Midbrain (tissue), 1 donor: ENCODE data around the gene NXPE3.
"Not testable (repeated sequence)": the region's sequence is repeated elsewhere in the genome, so short reads cannot be mapped to it uniquely, and the experiment has no call there.

ENCODE experiments used
- DNase-seq: peaks from one replicate; lab custom pipeline; 2025; lab: John Stamatoyannopoulos, UW

The NXPE3 gene

GRCh38 chr3:101779047-101779821 is at the start of gene NXPE3:
Gene NXPE3 (plus strand): TSS chr3:101779211. CDS start chr3:101785597, 6,386 bp downstream.
- peak; percentile 94 for DNase-seq

DNA sequence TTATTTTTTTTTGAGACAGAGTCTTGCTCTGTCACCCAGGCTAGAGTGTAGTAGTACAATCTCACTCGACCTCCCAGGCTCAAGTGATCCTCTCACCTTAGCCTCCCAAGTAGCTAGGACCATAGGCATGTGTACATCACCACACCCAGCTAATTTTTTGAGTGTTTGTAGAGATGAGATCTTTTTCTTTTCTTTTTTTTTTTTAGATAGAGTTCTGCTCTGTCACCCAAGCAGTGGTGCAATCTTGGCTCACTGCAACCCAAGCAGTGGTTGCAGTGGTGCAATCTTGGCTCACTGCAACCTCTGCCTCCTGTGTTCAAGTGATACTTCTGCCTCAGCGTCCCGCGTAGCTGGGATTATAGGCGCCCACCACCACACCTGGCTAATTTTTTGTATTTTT is 49.4 kb upstream of the NXPE3 start:
- no peak for DNase-seq

GRCh38 chr3:101730839-101731238 is 48.2 kb upstream of the NXPE3 start:
- no peak for DNase-seq

DNA sequence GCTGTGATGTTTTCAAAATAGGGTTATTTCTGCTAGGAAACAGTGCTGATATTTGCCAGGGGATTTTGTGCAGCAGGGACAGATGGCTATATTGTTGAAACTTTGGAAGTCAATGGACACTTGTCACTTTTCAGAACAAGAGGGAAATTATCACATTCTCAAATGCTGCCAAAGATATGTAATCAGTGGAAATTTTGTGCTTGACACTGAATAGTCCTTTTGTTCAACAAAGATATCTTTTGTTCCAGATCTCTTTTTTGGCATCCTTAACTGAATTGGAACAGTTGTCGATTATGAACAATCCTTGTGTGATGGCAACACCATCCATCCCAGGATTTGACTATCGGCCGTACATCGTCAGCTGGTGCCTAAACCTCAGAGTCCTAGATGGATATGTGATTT is 46.8 kb upstream of the NXPE3 start:
- DNase-seq: peak; percentile 88

DNA sequence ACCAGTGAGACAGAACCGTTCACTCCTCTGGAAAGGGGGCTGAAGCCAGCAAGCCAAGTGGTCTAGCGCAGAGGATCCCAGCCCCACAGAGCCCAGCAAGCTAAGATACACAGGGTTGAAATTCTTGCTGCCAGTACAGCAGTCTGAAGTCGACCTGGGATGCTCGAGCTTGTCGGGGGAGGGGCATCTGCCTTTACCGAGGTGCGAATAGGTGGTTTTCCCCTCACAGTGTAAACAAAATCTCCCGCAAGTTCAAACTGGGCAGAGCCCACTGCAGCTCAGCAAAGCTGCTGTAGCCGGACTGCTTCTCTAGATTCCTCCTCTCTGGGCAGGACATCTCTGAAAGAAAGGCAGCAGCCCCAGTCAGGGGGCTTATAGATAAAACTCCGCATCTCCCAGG is 43.2 kb upstream of the NXPE3 start:
- no peak for DNase-seq

- not testable (repeated sequence) for DNase-seq
Measured at GRCh38 chr3:101741914-101742313, 37.1 kb upstream of the NXPE3 start.

- no peak for DNase-seq
Measured at GRCh38 chr3:101744811-101745210, 34.2 kb upstream of the NXPE3 start.

DNA sequence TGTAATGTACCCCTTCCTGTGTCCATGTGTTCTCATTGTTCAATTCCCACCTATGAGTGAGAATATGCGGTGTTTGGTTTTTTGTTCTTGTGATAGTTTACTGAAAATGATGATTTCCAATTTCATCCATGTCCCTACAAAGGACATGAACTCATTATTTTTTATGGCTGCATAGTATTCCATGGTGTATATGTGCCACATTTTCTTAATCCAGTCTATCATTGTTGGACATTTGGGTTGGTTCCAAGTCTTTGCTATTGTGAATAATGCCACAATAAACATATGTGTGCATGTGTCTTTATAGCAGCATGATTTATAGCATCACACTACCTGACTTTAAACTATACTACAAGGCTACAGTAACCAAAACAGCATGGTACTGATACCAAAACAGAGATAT is 33.1 kb upstream of the NXPE3 start:
- DNase-seq: not testable (repeated sequence)

DNA sequence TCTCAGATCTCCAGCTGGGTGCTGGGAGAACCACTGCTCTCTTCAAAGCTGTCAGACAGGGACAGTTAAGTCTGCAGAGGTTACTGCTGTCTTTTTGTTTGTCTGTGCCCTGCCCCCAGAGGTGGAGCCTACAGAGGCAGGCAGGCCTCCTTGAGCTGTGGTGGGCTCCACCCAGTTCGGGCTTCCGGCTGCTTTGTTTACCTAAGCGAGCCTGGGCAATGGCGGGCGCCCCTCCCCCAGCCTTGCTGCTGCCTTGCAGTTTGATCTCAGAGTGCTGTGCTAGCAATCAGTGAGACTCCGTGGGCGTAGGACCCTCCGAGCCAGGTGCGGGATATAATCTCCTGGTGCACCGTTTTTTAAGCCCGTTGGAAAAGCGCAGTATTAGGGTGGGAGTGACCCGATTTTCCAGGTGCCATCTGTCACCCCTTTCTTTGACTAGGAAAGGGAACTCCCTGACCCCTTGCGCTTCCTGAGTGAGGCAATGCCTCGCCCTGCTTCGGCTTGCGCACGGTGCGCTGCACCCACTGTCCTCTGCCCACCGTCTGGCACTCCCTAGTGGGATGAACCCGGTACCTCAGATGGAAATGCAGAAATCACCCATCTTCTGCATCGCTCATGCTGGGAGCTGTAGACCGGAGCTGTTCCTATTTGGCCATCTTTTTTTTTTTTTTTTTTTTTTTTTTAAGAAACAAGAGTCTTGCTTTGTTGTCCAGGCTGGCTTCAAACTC is 25.5 kb upstream of the NXPE3 start:
- DNase-seq: not testable (repeated sequence)

- peak; percentile 32 for DNase-seq
Measured at GRCh38 chr3:101758224-101758623, 20.8 kb upstream of the NXPE3 start.

GRCh38 chr3:101762041-101762646 is 16.9 kb upstream of the NXPE3 start:
- DNase-seq: no peak

DNA sequence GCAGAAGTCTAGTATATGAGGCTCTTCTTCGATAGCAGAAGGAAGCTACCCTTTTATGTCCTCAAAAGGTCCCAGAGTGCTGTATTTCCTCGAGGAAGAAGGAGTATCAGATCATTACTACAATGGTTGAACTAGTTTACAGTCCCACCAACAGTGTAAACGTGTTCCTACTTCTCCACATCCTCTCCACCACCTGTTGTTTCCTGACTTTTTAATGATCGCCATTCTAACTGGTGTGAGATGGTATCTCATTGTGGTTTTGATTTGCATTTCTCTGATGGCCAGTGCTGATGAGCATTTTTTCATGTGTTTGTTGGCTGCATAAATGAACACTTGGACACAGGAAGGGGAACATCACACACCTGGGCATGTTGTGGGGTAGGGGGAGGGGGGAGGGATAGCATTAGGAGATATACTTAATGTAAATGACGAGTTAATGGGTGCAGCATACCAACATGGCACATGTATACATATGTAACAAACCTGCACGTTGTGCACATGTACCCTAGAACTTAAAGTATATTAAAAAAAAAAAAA is 1.2 kb upstream of the NXPE3 start:
- not testable (repeated sequence) for DNase-seq

DNA sequence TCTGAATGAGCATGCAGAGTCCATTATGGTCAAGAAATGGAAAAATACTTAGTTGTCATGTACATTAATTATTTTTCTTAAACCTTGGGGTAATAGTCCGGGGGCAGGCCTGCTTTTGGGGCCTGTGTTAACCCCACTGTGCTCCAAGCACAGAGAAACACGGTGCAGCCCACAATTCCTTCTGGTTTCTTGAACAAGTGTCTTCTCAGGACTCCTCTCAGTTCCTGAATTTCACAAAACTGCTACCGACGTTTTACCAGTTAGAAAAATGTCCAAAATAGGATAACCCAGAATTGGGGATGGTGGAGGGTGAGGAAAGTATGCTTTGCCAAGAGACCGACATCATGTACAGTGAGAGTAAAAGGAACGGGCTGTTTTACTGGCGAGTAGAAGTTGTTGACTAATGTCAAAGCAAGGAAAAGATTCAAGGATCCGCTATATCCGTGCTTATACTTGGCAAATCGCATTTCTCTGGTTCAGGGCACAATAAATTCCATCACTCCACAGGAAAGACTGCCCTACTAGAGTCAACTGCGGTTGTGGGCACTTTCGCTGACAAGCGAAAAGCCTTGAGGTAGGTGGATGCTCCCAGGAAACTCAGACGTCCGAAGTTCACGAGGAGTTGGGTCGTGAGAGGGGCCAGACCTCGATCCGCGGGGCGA is 495 bp upstream of the NXPE3 start:
- peak; percentile 63 for DNase-seq

- DNase-seq: peak; percentile 39
Measured at GRCh38 chr3:101779822-101780381, 891 bp downstream of the NXPE3 start.

- DNase-seq: peak; percentile 39
Measured at GRCh38 chr3:101780661-101781060, 1.6 kb downstream of the NXPE3 start.

GRCh38 chr3:101781166-101781565 is 2.2 kb downstream of the NXPE3 start:
- no peak for DNase-seq

GRCh38 chr3:101784855-101785613 is 6.0 kb downstream of the NXPE3 start:
- no peak for DNase-seq

DNA sequence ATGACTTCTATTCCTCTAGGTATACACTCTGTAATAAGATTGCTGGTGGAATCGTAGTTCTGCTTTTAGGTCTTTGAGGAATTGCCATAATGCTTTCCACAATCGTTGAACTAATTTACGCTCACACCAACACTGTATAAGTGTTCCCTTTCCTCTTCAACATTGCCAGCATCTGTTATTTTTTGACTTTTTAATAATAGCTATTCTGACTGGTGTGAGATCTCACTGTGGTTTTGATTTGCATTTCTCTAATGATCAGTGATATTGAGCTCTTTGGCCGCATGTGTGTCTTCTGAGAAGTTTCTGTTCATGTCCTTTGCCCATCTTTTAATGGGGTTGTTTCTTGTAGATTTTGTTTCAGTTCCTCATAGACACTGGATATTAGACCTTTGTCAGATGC is 12.8 kb downstream of the NXPE3 start:
- no peak for DNase-seq

- DNase-seq: no peak
Measured at GRCh38 chr3:101796077-101796680, 17.2 kb downstream of the NXPE3 start.

DNA sequence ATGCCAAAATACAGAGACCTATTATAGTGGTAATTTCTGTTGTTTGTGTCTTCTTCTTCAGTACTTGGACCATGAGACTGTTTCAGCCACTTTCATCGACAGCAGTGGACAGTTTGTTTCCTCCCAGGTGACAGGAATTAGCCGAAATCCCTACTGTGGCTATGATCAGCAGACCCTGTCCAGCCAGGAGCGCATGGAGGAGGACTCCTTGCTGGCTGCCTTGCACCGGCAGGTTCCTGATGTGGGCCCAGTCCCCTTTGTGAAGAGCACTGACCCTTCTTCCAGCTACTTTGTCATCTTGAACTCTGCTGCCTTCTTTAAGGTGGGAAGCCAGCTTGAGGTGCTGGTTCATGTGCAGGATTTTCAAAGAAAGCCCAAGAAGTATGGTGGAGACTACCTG is 22.2 kb downstream of the NXPE3 start:
- DNase-seq: no peak

- DNase-seq: no peak
Measured at GRCh38 chr3:101802179-101802578, 23.2 kb downstream of the NXPE3 start.
